A673 (cell line): ENCODE data around the gene MSN. TPM values are rescaled to one million over a fixed set of nuclear protein-coding genes. Genes with fewer than 3 reads are reported as not detected.

Experiments
- BruUV-seq: library from RNA; stranded (reverse); fragments of 400-500 nt; replicated peaks from 2 replicates; lab custom pipeline; 2021; lab: Mats Ljungman, UMichigan
- CTCF ChIA-PET: fragments of 300-600 bp; sonication (Branson Sonifier 250); formaldehyde crosslinking; loops from one replicate; lab custom pipeline; 2022; ENCODE audit warnings: antibody characterized with exemption; lab: Charles Lee
- POLR2A ChIA-PET: fragments of 300-600 bp; sonication (Branson Sonifier 250); formaldehyde crosslinking; loops from one replicate; lab custom pipeline; 2022; ENCODE audit warnings: antibody characterized with exemption; ENCODE audit not compliant: low non-redundant PET; lab: Charles Lee
- DNase-seq: peaks from one replicate; pipeline ENCODE4 v3.0.0-alpha.2; 2015; ENCODE audit warnings: low spot score
- H3K27ac ChIP-seq: fragments of 200-600 bp; sonication (generic); 2 replicates; pipeline ENCODE4 v1.5.1; 2016; ENCODE audit warnings: mixed run types, low read depth, mild to moderate bottlenecking, mixed read lengths, antibody characterized with exemption, low read length; ENCODE audit not compliant: poor library complexity, severe bottlenecking
- H3K27me3 ChIP-seq: fragments of 200-600 bp; sonication (generic); replicated peaks from 2 replicates; pipeline ENCODE4 v1.6.1; 2017; ENCODE audit warnings: mixed run types, low read depth, mild to moderate bottlenecking, mixed read lengths, antibody characterized with exemption, low read length; ENCODE audit not compliant: insufficient read depth, poor library complexity
- H3K36me3 ChIP-seq: fragments of 200-600 bp; sonication (generic); 2 replicates; pipeline ENCODE4 v1.6.1; 2016; ENCODE audit warnings: mixed run types, mild to moderate bottlenecking, mixed read lengths, antibody characterized with exemption, low read length; ENCODE audit not compliant: insufficient read depth, poor library complexity, severe bottlenecking
- H3K4me1 ChIP-seq: fragments of 200-600 bp; sonication (generic); 2 replicates; pipeline ENCODE4 v1.6.1; 2017; ENCODE audit warnings: mixed run types, mild to moderate bottlenecking, mixed read lengths, antibody characterized with exemption, low read length; ENCODE audit not compliant: insufficient read depth, poor library complexity, severe bottlenecking
- H3K4me3 ChIP-seq: fragments of 200-600 bp; sonication (generic); 2 replicates; pipeline ENCODE4 v1.5.1; 2016; ENCODE audit warnings: low read depth, mixed run types, mild to moderate bottlenecking, mixed read lengths, low read length; ENCODE audit not compliant: poor library complexity, severe bottlenecking
- H3K9me3 ChIP-seq: fragments of 200-600 bp; sonication (generic); 2 replicates; pipeline ENCODE4 v1.6.1; 2016; ENCODE audit warnings: mixed run types, low read depth, mild to moderate bottlenecking, mixed read lengths, antibody characterized with exemption, low read length; ENCODE audit not compliant: poor library complexity, severe bottlenecking
- EZH2 ChIP-seq: fragments of 200-600 bp; sonication (generic); IDR thresholded peaks from 2 replicates; pipeline ENCODE4 v1.6.1; 2017; ENCODE audit warnings: borderline replicate concordance, low read depth, mild to moderate bottlenecking, mixed read lengths, antibody characterized with exemption, low read length; ENCODE audit not compliant: poor library complexity, severe bottlenecking
- intact Hi-C: fragments of 100-400 bp; cut with micrococcal nuclease; formaldehyde crosslinking; loops from one replicate; pipeline ENCODE4 v1.10.0; 2022; ENCODE audit not compliant: unreplicated experiment
- total RNA-seq: library from RNA; stranded (reverse); gene quantifications from 2 replicates; pipeline ENCODE4 v1.2.3, GENCODE V29; 2021
- TF ChIP-seq, protein P1 (sequence below): fragments of 300-800, 200-600 bp; sonication (generic); conservative IDR thresholded peaks from 2 replicates; pipeline ENCODE4 v1.5.1; 2017; ENCODE audit warnings: low read depth, mild to moderate bottlenecking, antibody characterized with exemption, low read length, moderate library complexity, mixed read lengths

MSN gene
- total RNA-seq, 1 experiment from 2014 or later: 468 TPM

DNA sequence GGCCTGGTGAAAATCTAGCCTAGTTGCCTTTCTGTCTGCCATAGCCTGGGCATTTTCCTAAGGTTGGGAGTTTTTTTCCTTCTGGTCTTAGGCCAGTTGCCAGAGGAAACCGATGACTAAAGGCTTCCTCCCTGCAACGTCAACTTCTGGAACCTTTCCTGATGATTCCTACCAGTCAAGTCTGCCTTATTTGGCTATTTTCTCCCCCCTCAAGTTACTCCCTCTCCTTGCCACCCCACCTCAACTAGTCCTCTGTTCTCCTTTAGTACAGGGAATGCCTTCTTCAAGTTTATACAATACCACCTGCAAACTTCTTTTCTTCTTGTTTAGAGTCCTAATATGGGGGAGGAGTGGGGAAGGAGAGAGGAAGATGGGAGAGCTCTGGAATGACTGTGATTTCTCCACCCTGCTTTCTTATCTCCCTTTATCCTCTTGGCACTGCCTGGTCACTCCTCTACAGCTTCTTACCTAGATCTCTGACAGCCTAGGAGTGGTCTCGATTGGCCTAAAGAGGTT, 10.6 kb downstream of the MSN start:
- no TSS peak for BruUV-seq
- Histone ChIP-seq H3K9me3 (no peaks in the 10 kb centered on the region), H3K4me1 (peaks cover 7% of the 10 kb centered on the region), H3K27ac (no peak overlapping the region), H3K36me3 (no peaks in the 10 kb centered on the region), H3K4me3 (no peak overlapping the region), H3K27me3 (no peaks in the 10 kb centered on the region)
- TF ChIP-seq, protein P1, sequence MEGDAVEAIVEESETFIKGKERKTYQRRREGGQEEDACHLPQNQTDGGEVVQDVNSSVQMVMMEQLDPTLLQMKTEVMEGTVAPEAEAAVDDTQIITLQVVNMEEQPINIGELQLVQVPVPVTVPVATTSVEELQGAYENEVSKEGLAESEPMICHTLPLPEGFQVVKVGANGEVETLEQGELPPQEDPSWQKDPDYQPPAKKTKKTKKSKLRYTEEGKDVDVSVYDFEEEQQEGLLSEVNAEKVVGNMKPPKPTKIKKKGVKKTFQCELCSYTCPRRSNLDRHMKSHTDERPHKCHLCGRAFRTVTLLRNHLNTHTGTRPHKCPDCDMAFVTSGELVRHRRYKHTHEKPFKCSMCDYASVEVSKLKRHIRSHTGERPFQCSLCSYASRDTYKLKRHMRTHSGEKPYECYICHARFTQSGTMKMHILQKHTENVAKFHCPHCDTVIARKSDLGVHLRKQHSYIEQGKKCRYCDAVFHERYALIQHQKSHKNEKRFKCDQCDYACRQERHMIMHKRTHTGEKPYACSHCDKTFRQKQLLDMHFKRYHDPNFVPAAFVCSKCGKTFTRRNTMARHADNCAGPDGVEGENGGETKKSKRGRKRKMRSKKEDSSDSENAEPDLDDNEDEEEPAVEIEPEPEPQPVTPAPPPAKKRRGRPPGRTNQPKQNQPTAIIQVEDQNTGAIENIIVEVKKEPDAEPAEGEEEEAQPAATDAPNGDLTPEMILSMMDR: no peak
- no peak for TF ChIP-seq EZH2
- peak; percentile 29 for DNase-seq
- intact Hi-C loops: no loop called here
- ChIA-PET CTCF (no interaction called here), POLR2A (no interaction called here)

DNA sequence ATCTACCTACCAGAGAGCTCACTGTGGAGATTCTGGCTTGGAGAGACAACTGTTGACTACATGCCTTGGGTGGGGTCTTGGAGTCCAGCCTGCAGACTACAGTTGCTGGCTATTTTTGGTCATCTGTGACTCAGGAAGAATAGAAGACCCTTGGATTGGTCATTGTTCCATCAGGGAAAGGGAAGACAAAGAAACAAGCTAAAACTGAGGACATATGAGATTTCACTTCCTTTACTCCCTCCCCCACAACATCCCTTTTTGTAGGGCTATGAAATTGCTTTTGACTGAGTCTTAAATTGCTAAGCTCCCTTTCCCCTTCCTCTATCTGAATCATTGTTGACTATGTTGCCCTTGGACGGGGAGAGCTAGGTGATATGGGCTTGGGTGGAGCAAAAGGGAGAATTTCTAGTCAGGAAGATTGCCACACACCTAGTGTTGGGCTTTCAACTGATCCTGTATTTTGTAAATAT, 11.7 kb downstream of the MSN start:
- intact Hi-C loops: no loop called here
- no peak overlapping the region for H3K27ac ChIP-seq
- H3K36me3 ChIP-seq: no peaks in the 10 kb centered on the region
- CTCF ChIA-PET: no interaction called here
- peaks cover 7% of the 10 kb centered on the region for H3K4me1 ChIP-seq
- BruUV-seq: no TSS peak
- DNase-seq: no peak
- no peak overlapping the region for H3K4me3 ChIP-seq
- no peaks in the 10 kb centered on the region for H3K9me3 ChIP-seq
- POLR2A ChIA-PET: no interaction called here
- TF ChIP-seq EZH2: no peak
- TF ChIP-seq, protein P1: no peak
- no peaks in the 10 kb centered on the region for H3K27me3 ChIP-seq

DNA sequence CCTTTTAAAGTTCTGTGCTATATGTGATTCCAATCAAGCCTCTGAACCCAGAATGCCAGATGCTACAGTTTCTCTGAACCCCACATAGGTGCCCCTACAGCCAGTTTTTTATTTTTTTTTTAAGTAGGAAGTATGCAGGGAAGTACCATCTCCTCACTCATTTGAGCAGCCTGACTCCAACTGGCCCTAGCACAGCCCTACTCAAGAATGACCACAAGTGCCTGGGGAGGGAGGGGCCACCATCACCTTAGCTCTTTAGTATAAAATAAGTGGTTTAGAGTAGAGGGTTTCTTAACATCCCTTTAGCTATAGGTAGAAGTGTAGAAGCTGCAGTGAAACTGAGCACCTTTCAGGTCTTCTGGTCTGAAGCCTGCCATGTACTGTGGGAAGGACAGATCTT, 14.4 kb downstream of the MSN start:
- H3K27me3 ChIP-seq: no peaks in the 10 kb centered on the region
- H3K9me3 ChIP-seq: no peaks in the 10 kb centered on the region
- BruUV-seq: no TSS peak
- no peak overlapping the region for H3K4me3 ChIP-seq
- H3K4me1 ChIP-seq: peaks cover 12% of the 10 kb centered on the region
- no peak for TF ChIP-seq EZH2
- TF ChIP-seq, protein P1: no peak
- intact Hi-C loops: no loop called here
- DNase-seq: no peak
- CTCF ChIA-PET: no interaction called here
- POLR2A ChIA-PET: no interaction called here
- H3K36me3 ChIP-seq: no peaks in the 10 kb centered on the region
- no peak overlapping the region for H3K27ac ChIP-seq
